Retina (tissue), 1 donor: ENCODE measurements around the gene ZCCHC2.
A peak's percentile ranks its signal among the peaks of the same experiment; 100 is the strongest.

Experiments
- DNase-seq: peaks from one replicate; pipeline ENCODE4 v3.0.0-alpha.2; 2016

Gene ZCCHC2

DNA sequence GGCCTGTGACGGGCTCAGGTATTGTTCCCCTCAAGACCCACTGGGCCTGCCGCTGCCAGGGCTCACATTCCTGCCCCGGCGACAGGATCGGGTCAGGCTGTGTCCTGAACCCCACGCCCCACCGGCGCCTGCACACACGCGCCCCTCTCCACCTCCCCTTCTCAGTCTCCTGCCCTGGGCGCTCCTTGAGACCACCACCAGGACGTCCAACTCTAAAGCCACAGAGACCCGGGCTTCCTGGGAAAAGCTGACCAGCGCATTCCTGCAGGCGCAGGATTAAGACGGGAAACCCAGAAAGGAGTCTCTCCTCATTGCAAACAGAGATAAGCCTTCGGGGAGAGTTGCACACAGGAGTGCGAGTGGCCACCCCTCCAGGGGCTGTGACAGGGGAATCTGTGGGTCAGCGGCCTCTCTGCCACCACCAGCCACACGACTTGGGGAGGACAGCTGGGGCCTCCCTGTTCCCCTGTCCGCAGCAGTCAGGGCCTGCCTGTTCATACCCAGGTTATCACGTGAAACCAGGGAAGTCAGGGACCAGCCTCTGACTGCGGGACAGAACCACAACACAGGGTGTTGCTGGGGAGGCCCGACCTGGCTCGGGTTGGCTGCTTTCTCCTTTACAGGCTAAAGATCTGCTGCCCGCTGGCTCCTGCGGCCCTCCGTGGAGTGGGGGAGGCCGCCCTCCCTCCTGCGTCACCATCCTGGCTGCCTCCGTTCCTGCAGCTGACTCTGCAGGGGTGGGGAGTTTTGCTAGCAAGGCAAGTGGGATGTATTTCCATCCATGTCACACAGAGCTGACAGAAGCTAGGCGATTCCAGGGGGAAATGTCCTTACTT lies 88.8 kb downstream of the ZCCHC2 start:
- peak; percentile 77 for DNase-seq

DNA sequence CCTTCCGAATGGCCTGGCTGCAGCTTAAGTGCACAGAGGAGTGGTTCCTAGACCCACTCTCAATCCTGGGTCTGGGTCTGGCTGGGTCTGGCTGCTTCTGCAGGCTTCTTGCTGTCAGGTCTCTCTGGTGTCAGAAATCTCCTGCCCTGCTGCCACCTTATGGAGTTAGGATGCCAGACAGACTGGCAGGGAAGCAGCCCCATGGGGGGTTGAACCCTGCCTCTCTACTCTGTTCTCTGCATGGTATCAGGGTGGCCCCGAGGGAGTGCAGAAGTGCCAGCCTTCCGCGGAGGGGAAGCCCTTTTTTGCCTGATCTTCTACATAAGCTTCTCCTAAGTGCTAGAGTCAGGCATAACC lies 89.4 kb downstream of the ZCCHC2 start:
- no peak for DNase-seq

DNA sequence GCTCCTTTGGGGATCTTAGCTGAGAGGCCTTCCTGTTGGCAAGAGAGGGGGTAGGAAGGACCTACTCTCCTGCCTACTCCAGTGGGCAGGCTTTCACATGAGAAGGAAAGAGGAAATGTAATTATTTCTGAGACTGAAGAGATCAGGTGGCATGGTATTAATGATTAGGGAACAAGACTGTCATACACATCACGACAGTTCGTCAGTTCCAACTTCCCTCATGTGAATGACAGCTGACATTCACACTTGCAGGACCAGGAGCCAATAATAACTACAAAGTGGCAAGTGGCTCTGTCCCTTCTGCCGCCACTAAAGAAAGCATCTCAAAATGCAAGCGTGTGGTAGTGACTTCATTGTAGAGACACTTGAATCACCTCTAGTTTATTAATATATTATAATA lies 90.0 kb downstream of the ZCCHC2 start:
- no peak for DNase-seq

DNA sequence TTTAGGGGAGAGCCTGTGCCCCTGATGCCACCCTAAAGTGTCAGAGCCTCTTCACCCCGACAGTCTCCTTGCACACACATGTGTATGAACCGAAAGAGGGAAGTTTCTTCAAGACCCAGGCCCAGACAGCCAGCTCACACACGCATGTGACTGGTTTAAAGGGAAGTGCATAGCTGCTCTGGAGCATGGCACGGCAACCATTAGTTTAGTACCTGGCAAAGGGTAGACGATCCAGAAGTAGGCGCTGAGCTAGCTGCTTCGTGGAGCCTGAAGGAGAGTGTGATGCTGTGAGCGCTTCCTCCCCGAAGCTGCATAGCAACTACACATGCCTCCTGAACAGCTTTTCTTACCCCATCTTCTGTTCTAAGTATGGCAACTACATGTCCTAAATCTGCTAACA lies 91.7 kb downstream of the ZCCHC2 start:
- no peak for DNase-seq

DNA sequence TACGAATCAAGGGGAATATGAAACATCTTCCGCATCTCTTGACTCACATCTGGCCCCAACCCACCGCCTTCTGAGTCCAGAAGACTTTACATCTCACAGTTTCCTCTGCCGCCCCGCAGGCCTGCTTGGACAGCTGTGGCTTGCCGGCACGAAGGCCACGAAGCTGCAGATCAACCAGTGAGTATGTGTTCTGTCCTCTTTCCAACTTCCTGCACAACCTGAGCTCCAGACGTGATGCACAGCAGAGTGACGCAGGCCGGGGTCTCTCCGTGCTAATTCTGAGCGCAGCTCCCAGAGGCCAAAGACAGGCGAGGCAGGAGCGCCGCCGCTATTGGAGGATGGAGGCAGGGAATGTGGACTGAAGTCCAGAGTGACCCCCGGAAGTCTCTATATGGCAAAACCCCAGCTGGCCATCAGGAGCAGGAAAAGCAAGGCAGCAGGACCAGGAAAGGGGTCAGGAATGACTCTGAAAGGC lies 93.5 kb downstream of the ZCCHC2 start:
- DNase-seq, result no peak

DNA sequence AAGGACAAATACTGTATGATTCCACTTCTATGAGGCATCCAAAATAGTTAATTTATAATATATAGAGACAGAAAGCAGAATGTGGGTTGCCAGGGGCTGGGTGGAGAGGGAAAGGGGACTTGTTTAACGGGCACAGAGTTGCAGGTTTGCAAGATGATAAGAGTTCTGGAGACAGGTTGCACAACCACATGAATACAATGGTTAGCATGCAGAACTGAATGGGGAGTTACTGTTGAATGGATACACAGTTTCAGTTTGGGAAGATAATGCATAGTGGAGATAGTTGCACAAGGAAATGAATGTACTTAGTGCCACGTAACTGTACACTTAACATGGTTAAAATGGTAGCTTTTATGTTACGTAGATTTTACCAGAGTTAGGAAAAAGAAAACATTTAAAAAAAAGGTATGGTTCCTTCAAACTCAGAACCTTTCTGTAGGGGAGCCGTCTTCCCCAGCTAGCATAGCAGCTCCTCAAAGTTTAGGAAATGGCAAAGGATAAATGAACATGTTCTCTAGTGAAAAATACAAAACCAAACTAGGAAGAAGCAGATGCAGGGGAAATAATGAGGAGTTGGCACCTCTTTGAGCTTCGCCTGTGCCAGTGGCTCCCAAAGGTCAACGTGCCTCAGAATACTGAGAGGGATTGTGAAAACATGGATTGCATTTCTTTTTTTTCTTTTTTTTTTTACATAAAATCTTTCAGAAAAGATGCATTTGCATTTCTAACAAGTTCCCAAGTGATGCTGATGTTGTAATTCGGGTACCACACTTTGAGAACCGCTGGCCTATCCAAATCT lies 95.2 kb downstream of the ZCCHC2 start:
- no peak for DNase-seq

DNA sequence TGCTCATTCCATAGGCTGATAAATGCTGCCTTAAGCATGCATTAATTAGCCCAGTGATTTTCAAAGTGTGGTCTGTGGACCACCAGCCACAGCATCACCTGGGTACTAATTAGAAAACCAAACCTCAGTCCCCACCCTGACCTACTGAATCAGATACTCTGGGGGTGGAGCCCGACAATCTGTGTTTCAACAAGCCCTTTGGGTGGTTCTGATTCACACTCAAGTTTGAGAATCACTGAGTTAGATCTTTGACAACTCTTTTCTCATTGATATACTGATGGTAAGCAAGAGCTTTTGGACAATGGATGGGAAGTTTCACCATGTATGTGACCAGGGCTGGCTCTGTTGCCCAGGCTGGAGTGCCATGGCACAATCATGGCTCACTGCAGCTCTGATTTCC lies 95.9 kb downstream of the ZCCHC2 start:
- no peak for DNase-seq

DNA sequence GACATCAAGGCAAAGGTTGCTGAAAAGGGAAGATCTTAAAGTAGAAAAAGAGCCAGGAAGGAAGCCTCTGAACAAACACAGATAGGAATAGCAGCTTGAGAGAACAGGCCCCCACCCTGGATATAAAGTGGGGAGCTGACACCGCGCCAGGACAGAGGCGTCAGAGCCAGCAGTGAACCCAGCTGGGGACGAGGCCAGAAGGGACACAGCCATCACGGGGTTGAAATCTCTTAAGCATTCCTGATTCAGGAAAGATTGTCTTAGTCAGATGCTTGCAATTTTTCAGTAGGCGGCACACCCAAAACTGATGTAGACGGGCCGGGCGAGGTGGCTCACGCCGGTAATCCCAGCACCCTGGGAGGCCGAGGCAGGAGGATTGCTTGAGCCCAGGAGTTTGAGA lies 98.7 kb downstream of the ZCCHC2 start:
- no peak for DNase-seq

DNA sequence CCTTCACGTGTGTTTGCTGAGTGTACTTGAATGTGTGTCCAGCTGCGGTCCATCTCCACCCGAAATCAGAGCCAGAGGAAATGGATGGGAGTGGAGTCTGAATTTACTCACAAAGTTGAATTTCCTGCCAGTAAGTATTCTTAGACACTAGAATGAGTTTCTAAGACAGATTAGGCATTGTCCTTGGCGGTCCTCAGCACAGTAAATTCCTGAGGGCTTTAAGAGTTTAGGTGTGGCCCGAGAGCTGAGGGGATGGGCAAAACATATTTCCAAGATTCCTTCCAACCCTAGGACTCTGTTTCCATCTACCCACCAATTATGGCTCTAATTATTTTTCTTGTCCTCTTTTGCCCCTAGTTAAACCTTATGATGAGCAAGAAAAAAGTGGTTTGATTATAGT lies 102.2 kb downstream of the ZCCHC2 start:
- DNase-seq, result no peak
